ENCODE data around the gene ICE1.

DNA sequence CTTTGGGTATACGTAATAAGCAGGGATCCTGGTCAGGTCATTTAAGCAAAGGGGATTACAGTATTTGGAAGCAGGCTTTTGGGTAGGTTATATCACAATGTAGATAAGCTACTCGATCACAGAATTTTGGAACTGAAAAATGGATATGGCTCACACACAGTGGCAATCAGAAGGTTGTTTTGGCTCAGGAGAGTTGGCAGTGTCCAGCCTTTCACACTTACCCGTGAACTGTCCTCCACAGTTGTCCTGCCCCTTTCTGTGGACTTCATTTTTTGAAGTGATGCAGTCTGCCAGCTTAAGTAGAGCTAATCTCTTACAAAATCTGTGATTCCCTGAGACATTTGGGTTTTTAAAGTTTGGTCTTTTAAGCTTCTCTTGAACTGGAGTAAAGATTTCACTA, 30.7 kb downstream of the ICE1 start:
- TF ChIP-seq, protein P1, sequence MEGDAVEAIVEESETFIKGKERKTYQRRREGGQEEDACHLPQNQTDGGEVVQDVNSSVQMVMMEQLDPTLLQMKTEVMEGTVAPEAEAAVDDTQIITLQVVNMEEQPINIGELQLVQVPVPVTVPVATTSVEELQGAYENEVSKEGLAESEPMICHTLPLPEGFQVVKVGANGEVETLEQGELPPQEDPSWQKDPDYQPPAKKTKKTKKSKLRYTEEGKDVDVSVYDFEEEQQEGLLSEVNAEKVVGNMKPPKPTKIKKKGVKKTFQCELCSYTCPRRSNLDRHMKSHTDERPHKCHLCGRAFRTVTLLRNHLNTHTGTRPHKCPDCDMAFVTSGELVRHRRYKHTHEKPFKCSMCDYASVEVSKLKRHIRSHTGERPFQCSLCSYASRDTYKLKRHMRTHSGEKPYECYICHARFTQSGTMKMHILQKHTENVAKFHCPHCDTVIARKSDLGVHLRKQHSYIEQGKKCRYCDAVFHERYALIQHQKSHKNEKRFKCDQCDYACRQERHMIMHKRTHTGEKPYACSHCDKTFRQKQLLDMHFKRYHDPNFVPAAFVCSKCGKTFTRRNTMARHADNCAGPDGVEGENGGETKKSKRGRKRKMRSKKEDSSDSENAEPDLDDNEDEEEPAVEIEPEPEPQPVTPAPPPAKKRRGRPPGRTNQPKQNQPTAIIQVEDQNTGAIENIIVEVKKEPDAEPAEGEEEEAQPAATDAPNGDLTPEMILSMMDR (IDR thresholded peaks at IDR 0.05), result no peak
- TF ChIP-seq POLR2AphosphoS5 (IDR thresholded peaks at IDR 0.05; ENCODE audit: low read depth, low read length) (no peak), REST (IDR thresholded peaks at IDR 0.05; ENCODE audit: insufficient read depth in 1 of 2, low read depth in 2 of 2, low read length in 1 of 2) (no peak)
